Measurements from ENCODE around the gene DPH6. TPM values are rescaled to one million over a fixed set of nuclear protein-coding genes. Genes with fewer than 3 reads are reported as not detected.
A peak's percentile ranks its signal among the peaks of the same experiment; 100 is the strongest.

Gene DPH6
- total and polyA plus RNA-seq, 4 donors = 3.4 to 14.3 (median 10.4) TPM

DNA sequence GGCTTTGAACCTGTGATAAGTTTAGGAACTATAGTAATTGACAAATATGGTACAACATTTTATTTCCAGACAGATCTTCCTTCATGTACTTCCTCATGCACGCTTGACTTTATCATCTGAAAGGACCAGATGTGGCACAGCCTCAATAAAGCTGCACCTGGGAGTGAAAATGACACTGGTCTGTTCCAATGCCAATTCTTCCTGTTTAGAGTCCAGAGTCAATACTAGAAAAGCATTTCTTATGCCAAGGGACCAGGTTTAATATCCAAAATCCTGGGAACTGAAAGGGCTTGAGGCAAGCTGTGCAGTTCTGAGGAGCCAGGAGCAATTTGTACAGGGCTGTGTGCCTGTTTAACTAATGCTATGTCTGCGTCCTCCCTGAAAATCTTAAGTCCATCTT is 15.3 kb downstream of the DPH6 start:
- Histone ChIP-seq H3K9me3 (ENCODE audit: control insufficient read depth in 4 of 4, low read length in 3 of 4) (no peaks in the 10 kb centered on the region), H3K4me1 (ENCODE audit: control insufficient read depth in 4 of 4, insufficient read depth in 4 of 4, low read length in 3 of 4) (peaks cover 1 to 10% (median 7%) of the 10 kb centered on the region in 4 donors), H3K9ac (ENCODE audit: low read depth in 1 of 2, low read length in 2 of 2) (no peak overlapping the region), H3K27ac (ENCODE audit: low read depth in 1 of 2, low read length in 2 of 2) (no peak overlapping the region), H3K36me3 (ENCODE audit: control insufficient read depth in 4 of 4, insufficient read depth in 3 of 4, low read depth in 1 of 4, low read length in 3 of 4) (no peaks in the 10 kb centered on the region), H3K4me3 (ENCODE audit: low read depth in 1 of 3, low read length in 3 of 3) (no peak overlapping the region), H3K27me3 (ENCODE audit: control insufficient read depth in 4 of 4, insufficient read depth in 4 of 4, low read length in 3 of 4) (no peaks in the 10 kb centered on the region)
- TF ChIP-seq HNF4A (conservative IDR thresholded peaks at IDR 0.05) (peak; percentile 46 to 54), FOXA1 (IDR thresholded peaks at IDR 0.05) (no peak), RXRA (IDR thresholded peaks at IDR 0.05) (peak in 1 of 2 donors; percentile 35), RAD21 (IDR thresholded peaks at IDR 0.05) (peak; percentile 19 to 22), FOXA2 (IDR thresholded peaks at IDR 0.05) (peak; percentile 51)
- TF ChIP-seq, protein P1, sequence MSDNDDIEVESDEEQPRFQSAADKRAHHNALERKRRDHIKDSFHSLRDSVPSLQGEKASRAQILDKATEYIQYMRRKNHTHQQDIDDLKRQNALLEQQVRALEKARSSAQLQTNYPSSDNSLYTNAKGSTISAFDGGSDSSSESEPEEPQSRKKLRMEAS (IDR thresholded peaks at IDR 0.05) = peak; percentile 38
- TF ChIP-seq, protein P2, sequence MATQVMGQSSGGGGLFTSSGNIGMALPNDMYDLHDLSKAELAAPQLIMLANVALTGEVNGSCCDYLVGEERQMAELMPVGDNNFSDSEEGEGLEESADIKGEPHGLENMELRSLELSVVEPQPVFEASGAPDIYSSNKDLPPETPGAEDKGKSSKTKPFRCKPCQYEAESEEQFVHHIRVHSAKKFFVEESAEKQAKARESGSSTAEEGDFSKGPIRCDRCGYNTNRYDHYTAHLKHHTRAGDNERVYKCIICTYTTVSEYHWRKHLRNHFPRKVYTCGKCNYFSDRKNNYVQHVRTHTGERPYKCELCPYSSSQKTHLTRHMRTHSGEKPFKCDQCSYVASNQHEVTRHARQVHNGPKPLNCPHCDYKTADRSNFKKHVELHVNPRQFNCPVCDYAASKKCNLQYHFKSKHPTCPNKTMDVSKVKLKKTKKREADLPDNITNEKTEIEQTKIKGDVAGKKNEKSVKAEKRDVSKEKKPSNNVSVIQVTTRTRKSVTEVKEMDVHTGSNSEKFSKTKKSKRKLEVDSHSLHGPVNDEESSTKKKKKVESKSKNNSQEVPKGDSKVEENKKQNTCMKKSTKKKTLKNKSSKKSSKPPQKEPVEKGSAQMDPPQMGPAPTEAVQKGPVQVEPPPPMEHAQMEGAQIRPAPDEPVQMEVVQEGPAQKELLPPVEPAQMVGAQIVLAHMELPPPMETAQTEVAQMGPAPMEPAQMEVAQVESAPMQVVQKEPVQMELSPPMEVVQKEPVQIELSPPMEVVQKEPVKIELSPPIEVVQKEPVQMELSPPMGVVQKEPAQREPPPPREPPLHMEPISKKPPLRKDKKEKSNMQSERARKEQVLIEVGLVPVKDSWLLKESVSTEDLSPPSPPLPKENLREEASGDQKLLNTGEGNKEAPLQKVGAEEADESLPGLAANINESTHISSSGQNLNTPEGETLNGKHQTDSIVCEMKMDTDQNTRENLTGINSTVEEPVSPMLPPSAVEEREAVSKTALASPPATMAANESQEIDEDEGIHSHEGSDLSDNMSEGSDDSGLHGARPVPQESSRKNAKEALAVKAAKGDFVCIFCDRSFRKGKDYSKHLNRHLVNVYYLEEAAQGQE (IDR thresholded peaks at IDR 0.05) = no peak
- WGBS = 38% methylated on average over 2 of the region's 2 CpGs
- DNase-seq (ENCODE audit: low spot score) = no peak

DNA sequence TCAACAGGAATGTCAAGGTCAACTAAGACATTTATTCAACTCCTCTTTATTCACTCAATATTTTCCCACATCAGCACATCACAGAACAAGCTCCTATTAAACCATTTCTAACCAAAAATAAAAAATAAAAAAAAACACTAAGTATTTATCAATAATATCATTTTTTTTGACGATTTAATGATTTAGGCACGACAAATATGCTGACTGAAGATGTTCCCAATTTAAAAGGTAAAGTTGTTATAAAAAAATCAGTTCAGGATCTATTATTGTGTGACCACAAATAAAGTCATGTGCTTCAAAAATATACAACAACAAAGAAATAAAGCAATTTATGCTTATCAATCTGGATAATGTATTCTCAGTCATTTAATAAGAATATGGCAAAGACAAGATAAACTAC is 16.2 kb downstream of the DPH6 start:
- TF ChIP-seq RXRA (IDR thresholded peaks at IDR 0.05) = no peak
- no peak for TF ChIP-seq EGR1 (IDR thresholded peaks at IDR 0.05; ENCODE audit: low read depth in 2 of 2)
- TF ChIP-seq, protein P3, sequence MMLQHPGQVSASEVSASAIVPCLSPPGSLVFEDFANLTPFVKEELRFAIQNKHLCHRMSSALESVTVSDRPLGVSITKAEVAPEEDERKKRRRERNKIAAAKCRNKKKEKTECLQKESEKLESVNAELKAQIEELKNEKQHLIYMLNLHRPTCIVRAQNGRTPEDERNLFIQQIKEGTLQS (IDR thresholded peaks at IDR 0.05) = no peak
- no peak for TF ChIP-seq YY1 (IDR thresholded peaks at IDR 0.05)
- TF ChIP-seq FOXA2 (IDR thresholded peaks at IDR 0.05) = no peak
- no peak for TF ChIP-seq RAD21 (IDR thresholded peaks at IDR 0.05)
- no peak for TF ChIP-seq SP1 (IDR thresholded peaks at IDR 0.05)
- TF ChIP-seq, protein P4, sequence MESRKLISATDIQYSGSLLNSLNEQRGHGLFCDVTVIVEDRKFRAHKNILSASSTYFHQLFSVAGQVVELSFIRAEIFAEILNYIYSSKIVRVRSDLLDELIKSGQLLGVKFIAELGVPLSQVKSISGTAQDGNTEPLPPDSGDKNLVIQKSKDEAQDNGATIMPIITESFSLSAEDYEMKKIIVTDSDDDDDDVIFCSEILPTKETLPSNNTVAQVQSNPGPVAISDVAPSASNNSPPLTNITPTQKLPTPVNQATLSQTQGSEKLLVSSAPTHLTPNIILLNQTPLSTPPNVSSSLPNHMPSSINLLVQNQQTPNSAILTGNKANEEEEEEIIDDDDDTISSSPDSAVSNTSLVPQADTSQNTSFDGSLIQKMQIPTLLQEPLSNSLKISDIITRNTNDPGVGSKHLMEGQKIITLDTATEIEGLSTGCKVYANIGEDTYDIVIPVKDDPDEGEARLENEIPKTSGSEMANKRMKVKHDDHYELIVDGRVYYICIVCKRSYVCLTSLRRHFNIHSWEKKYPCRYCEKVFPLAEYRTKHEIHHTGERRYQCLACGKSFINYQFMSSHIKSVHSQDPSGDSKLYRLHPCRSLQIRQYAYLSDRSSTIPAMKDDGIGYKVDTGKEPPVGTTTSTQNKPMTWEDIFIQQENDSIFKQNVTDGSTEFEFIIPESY (IDR thresholded peaks at IDR 0.05) = no peak
- no peak for TF ChIP-seq HNF4A (conservative IDR thresholded peaks at IDR 0.05)
- TF ChIP-seq, protein P5, sequence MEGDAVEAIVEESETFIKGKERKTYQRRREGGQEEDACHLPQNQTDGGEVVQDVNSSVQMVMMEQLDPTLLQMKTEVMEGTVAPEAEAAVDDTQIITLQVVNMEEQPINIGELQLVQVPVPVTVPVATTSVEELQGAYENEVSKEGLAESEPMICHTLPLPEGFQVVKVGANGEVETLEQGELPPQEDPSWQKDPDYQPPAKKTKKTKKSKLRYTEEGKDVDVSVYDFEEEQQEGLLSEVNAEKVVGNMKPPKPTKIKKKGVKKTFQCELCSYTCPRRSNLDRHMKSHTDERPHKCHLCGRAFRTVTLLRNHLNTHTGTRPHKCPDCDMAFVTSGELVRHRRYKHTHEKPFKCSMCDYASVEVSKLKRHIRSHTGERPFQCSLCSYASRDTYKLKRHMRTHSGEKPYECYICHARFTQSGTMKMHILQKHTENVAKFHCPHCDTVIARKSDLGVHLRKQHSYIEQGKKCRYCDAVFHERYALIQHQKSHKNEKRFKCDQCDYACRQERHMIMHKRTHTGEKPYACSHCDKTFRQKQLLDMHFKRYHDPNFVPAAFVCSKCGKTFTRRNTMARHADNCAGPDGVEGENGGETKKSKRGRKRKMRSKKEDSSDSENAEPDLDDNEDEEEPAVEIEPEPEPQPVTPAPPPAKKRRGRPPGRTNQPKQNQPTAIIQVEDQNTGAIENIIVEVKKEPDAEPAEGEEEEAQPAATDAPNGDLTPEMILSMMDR (IDR thresholded peaks at IDR 0.05; ENCODE audit: low read depth, low read length, missing input control) = no peak
- TF ChIP-seq NR2F2 (IDR thresholded peaks at IDR 0.05) = no peak
- TF ChIP-seq FOXA1 (IDR thresholded peaks at IDR 0.05) = no peak
- TF ChIP-seq HNF4G (IDR thresholded peaks at IDR 0.05) = no peak
- TF ChIP-seq JUND (IDR thresholded peaks at IDR 0.05) = no peak
- no peaks in the 10 kb centered on the region for H3K9me3 ChIP-seq (ENCODE audit: control insufficient read depth in 4 of 4, low read length in 3 of 4)
- peaks cover 1 to 10% (median 7%) of the 10 kb centered on the region in 4 donors for H3K4me1 ChIP-seq (ENCODE audit: control insufficient read depth in 4 of 4, insufficient read depth in 4 of 4, low read length in 3 of 4)
- H3K27ac ChIP-seq (ENCODE audit: low read depth in 1 of 2, low read length in 2 of 2) = no peak overlapping the region
- H3K4me3 ChIP-seq (ENCODE audit: low read depth in 1 of 3, low read length in 3 of 3) = no peak overlapping the region
- DNase-seq (ENCODE audit: low spot score) = no peak
- H3K36me3 ChIP-seq (ENCODE audit: control insufficient read depth in 4 of 4, insufficient read depth in 3 of 4, low read depth in 1 of 4, low read length in 3 of 4) = no peaks in the 10 kb centered on the region
- no peak overlapping the region for H3K9ac ChIP-seq (ENCODE audit: low read depth in 1 of 2, low read length in 2 of 2)
- no peaks in the 10 kb centered on the region for H3K27me3 ChIP-seq (ENCODE audit: control insufficient read depth in 4 of 4, insufficient read depth in 4 of 4, low read length in 3 of 4)
- WGBS = 94% methylated on average over 2 of the region's 2 CpGs
